ENCODE results near the gene NUP62CL.

DNA sequence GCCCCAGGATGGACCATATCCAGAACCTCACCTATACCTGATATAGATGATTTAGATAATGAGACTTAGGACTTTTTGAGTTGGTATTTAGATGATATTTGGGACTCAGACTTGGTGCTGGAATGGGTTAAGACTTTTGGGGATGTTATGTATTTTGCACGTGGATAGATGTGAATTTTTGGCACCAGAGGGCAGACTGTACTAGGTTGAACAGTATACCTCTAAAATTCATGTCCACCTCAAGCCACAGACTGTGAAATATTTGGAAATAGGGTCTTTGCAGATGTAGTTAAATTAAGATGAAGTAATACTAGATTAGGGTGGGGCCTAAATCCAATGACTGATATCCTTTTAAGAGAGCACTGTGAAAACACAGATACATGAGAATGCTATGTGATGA lies 103.3 kb downstream of the NUP62CL start:
- TF ChIP-seq, protein P1, sequence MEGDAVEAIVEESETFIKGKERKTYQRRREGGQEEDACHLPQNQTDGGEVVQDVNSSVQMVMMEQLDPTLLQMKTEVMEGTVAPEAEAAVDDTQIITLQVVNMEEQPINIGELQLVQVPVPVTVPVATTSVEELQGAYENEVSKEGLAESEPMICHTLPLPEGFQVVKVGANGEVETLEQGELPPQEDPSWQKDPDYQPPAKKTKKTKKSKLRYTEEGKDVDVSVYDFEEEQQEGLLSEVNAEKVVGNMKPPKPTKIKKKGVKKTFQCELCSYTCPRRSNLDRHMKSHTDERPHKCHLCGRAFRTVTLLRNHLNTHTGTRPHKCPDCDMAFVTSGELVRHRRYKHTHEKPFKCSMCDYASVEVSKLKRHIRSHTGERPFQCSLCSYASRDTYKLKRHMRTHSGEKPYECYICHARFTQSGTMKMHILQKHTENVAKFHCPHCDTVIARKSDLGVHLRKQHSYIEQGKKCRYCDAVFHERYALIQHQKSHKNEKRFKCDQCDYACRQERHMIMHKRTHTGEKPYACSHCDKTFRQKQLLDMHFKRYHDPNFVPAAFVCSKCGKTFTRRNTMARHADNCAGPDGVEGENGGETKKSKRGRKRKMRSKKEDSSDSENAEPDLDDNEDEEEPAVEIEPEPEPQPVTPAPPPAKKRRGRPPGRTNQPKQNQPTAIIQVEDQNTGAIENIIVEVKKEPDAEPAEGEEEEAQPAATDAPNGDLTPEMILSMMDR (IDR thresholded peaks at IDR 0.05; ENCODE audit: low read depth, low read length, poor library complexity, severe bottlenecking): no peak
- TF ChIP-seq EZH2phosphoT487 (IDR thresholded peaks at IDR 0.05; ENCODE audit: borderline replicate concordance, low read length): no peak
